ENCODE measurements around the gene KIF5A.

The KIF5A gene

GRCh38 chr12:57543581-57543980 is 6.3 kb upstream of the KIF5A start:
- no peaks in the 10 kb centered on the region for H3K27me3 ChIP-seq (ENCODE audit: insufficient read depth, poor library complexity, severe bottlenecking)
- no peak overlapping the region for H3K4me3 ChIP-seq (ENCODE audit: severe bottlenecking)
- H3K36me3 ChIP-seq (ENCODE audit: low read depth) = peaks cover 40% of the 10 kb centered on the region
- H3K4me1 ChIP-seq (ENCODE audit: insufficient read depth, poor library complexity, severe bottlenecking) = peaks cover 8% of the 10 kb centered on the region
- no peaks in the 10 kb centered on the region for H3K9me3 ChIP-seq (ENCODE audit: severe bottlenecking)
- no peak for ATAC-seq (ENCODE audit: low read depth)
- H3K27ac ChIP-seq (ENCODE audit: poor library complexity, severe bottlenecking) = no peak overlapping the region
- DNase-seq (ENCODE audit: low spot score) = no peak
- TF ChIP-seq, protein P1, sequence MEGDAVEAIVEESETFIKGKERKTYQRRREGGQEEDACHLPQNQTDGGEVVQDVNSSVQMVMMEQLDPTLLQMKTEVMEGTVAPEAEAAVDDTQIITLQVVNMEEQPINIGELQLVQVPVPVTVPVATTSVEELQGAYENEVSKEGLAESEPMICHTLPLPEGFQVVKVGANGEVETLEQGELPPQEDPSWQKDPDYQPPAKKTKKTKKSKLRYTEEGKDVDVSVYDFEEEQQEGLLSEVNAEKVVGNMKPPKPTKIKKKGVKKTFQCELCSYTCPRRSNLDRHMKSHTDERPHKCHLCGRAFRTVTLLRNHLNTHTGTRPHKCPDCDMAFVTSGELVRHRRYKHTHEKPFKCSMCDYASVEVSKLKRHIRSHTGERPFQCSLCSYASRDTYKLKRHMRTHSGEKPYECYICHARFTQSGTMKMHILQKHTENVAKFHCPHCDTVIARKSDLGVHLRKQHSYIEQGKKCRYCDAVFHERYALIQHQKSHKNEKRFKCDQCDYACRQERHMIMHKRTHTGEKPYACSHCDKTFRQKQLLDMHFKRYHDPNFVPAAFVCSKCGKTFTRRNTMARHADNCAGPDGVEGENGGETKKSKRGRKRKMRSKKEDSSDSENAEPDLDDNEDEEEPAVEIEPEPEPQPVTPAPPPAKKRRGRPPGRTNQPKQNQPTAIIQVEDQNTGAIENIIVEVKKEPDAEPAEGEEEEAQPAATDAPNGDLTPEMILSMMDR (IDR thresholded peaks at IDR 0.05; ENCODE audit: poor library complexity, severe bottlenecking) = no peak

GRCh38 chr12:57545809-57546437 is 3.9 kb upstream of the KIF5A start:
- ATAC-seq (ENCODE audit: low read depth) (peak; percentile 49), DNase-seq (ENCODE audit: low spot score) (no peak)
- H3K27ac ChIP-seq (ENCODE audit: poor library complexity, severe bottlenecking) = peak overlapping the region; percentile 67

DNA sequence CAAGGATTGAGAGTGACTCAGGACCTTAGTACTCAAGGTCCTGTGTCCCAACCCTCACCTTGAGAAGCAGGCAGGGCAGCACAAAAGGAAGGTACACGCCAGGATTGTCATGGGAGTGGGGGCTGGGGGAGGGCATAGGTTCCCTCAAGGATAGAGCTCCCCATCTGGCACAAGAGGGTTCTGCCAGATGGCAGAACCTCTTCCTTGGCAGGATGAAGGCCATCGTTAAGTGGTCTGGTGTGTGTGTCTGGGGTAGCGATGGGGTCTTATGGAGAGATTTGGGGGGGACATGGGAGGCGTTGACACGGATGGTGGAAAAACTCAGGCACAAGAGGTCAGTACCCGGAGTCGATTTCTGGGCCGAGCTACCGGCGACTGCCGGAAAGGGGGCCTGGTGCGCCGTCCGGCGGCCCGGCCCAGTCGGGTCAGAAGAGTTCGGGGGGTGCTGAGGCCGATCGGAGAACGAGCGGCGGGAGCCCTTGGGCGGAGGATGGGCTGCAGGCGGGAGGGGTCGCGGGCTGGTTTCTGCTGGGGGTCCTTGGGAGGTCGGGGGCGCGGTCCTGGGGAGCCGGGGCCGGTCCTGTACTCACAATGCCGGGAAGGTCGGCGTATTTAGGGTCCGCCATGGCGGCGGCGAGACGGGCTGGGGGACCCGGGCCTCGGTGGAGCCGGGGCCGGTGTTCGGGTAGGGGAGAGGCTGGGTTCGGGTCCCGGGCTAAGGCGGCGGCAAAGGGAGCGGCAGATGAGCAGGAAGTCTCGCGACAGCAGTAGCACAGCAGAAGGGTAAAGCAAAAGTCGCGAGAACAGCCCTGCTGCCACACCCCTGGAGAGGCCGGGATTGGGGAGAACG is 3.2 kb upstream of the KIF5A start, which contains the start of gene DCTN2:
DCTN2 (minus strand) TSS at position 755 of the 850 bp plus-strand sequence; CDS start at position 626, 129 bp downstream.
- Histone ChIP-seq H3K27me3 (ENCODE audit: insufficient read depth, poor library complexity, severe bottlenecking) (no peaks in the 10 kb centered on the region), H3K36me3 (ENCODE audit: low read depth) (peaks cover 27% of the 10 kb centered on the region), H3K27ac (ENCODE audit: poor library complexity, severe bottlenecking) (peak within 1 kb of the TSS; percentile 67), H3K4me3 (ENCODE audit: severe bottlenecking) (peak within 1 kb of the TSS; percentile 98), H3K4me1 (ENCODE audit: insufficient read depth, poor library complexity, severe bottlenecking) (peaks cover 8% of the 10 kb centered on the region), H3K9me3 (ENCODE audit: severe bottlenecking) (no peaks in the 10 kb centered on the region)
- DNase-seq (ENCODE audit: low spot score) (peak; percentile 96), ATAC-seq (ENCODE audit: low read depth) (peak; percentile 96)
- TF ChIP-seq, protein P1 (IDR thresholded peaks at IDR 0.05; ENCODE audit: poor library complexity, severe bottlenecking) = peak; percentile 9

More at GRCh38 chr12:57545809-57546437, 3.9 kb upstream of the KIF5A start:
- TF ChIP-seq, protein P1 (IDR thresholded peaks at IDR 0.05; ENCODE audit: poor library complexity, severe bottlenecking) = no peak
- Histone ChIP-seq H3K9me3 (ENCODE audit: severe bottlenecking) (no peaks in the 10 kb centered on the region), H3K4me3 (ENCODE audit: severe bottlenecking) (peak overlapping the region; percentile 98), H3K36me3 (ENCODE audit: low read depth) (peaks cover 35% of the 10 kb centered on the region), H3K4me1 (ENCODE audit: insufficient read depth, poor library complexity, severe bottlenecking) (peaks cover 8% of the 10 kb centered on the region), H3K27me3 (ENCODE audit: insufficient read depth, poor library complexity, severe bottlenecking) (no peaks in the 10 kb centered on the region)

- DNase-seq (ENCODE audit: low spot score) (no peak), ATAC-seq (ENCODE audit: low read depth) (no peak)
- Histone ChIP-seq H3K36me3 (ENCODE audit: low read depth) (peaks cover 20% of the 10 kb centered on the region), H3K27ac (ENCODE audit: poor library complexity, severe bottlenecking) (peak overlapping the region; percentile 67), H3K4me1 (ENCODE audit: insufficient read depth, poor library complexity, severe bottlenecking) (peaks cover 8% of the 10 kb centered on the region), H3K4me3 (ENCODE audit: severe bottlenecking) (peak overlapping the region; percentile 98), H3K27me3 (ENCODE audit: insufficient read depth, poor library complexity, severe bottlenecking) (no peaks in the 10 kb centered on the region), H3K9me3 (ENCODE audit: severe bottlenecking) (no peaks in the 10 kb centered on the region)
- TF ChIP-seq, protein P1 (IDR thresholded peaks at IDR 0.05; ENCODE audit: poor library complexity, severe bottlenecking) = no peak
Measured at GRCh38 chr12:57547288-57548012, 2.4 kb upstream of the KIF5A start.

All from RWPE2 (cell line).